VCaP (cell line): Measurements from ENCODE around the gene ANLN.
"Not testable (repeated sequence)": the region's sequence is repeated elsewhere in the genome, so short reads cannot be mapped to it uniquely, and the experiment has no call there.

Experiments
- H3K27ac ChIP-seq: fragments of 450-650 bp; 2 replicates; pipeline ENCODE4 v1.5.1; 2017
- CTCF ChIP-seq: fragments of 450-650 bp; conservative IDR thresholded peaks from 2 replicates; pipeline ENCODE4 v1.5.1; 2017; ENCODE audit warnings: mild to moderate bottlenecking, moderate library complexity

ANLN gene

GRCh38 chr7:36472141-36472729 lies 82.6 kb downstream of the ANLN start:
- H3K27ac ChIP-seq = no peak overlapping the region
- TF ChIP-seq CTCF = no peak

GRCh38 chr7:36473454-36474282 lies 84.0 kb downstream of the ANLN start:
- peak; percentile 71 for TF ChIP-seq CTCF
- no peak overlapping the region for H3K27ac ChIP-seq

GRCh38 chr7:36474283-36475010 lies 84.8 kb downstream of the ANLN start:
- no peak for TF ChIP-seq CTCF

GRCh38 chr7:36475011-36475342 lies 85.3 kb downstream of the ANLN start:
- TF ChIP-seq CTCF = no peak
- H3K27ac ChIP-seq = no peak overlapping the region

More at GRCh38 chr7:36474283-36475010, 84.8 kb downstream of the ANLN start:
- H3K27ac ChIP-seq = no peak overlapping the region

GRCh38 chr7:36475381-36475780 lies 85.7 kb downstream of the ANLN start:
- no peak overlapping the region for H3K27ac ChIP-seq

GRCh38 chr7:36478745-36479144 lies 89.1 kb downstream of the ANLN start:
- H3K27ac ChIP-seq = no peak overlapping the region
- no peak for TF ChIP-seq CTCF

More at GRCh38 chr7:36475381-36475780, 85.7 kb downstream of the ANLN start:
- no peak for TF ChIP-seq CTCF

- H3K27ac ChIP-seq = not testable (repeated sequence)
Measured at GRCh38 chr7:36483853-36484252, 94.2 kb downstream of the ANLN start.
